AG04450 (cell line): ENCODE measurements around the gene SH2D6. TPM values are rescaled to one million over a fixed set of nuclear protein-coding genes. Genes with fewer than 3 reads are reported as not detected.

Source experiments
- CTCF ChIA-PET: fragments of 300-600, 350-600 bp; formaldehyde crosslinking; extraction: SDS; loops from one replicate; lab custom pipeline; 2022; ENCODE audit warnings: antibody characterized with exemption, inconsistent platforms; lab: Charles Lee
- POLR2A ChIA-PET: fragments of 350-600 bp; formaldehyde crosslinking; extraction: SDS; loops from one replicate; lab custom pipeline; 2021; ENCODE audit warnings: antibody characterized with exemption, inconsistent platforms; lab: Yijun Ruan, JAX
- DNase-seq: peaks from one replicate; pipeline ENCODE4 v3.0.0-alpha.2; 2011; ENCODE audit warnings: low read depth, low spot score
- H3K27ac ChIP-seq: one replicate; pipeline ENCODE4 v1.5.1; 2012; ENCODE audit warnings: low read depth, low read length, control low read depth
- H3K27me3 ChIP-seq: one replicate; pipeline ENCODE4 v1.6.0; 2012; ENCODE audit warnings: low read length; ENCODE audit not compliant: control insufficient read depth, insufficient read depth
- H3K4me3 ChIP-seq: 2 replicates; pipeline ENCODE4 v1.5.1; 2011; ENCODE audit warnings: mild to moderate bottlenecking, low read depth, low read length, control low read depth
- H3K9me3 ChIP-seq: 2 replicates; pipeline ENCODE4 v1.5.1; 2012; ENCODE audit warnings: low read length; ENCODE audit not compliant: control insufficient read depth, insufficient read depth
- CTCF ChIP-seq: IDR thresholded peaks from 2 replicates; pipeline ENCODE4 v1.5.1; 2011; ENCODE audit warnings: low read depth, low read length, control low read depth, inconsistent platforms
- polyA plus RNA-seq: library from polyadenylated mRNA; depleted of rRNA; stranded (reverse); fragments of >200 nt; gene quantifications from 2 replicates; pipeline ENCODE4 v1.2.3, GENCODE V29; 2011

Gene SH2D6
- polyA plus RNA-seq, 1 experiment: 0.10 TPM

- DNase-seq: no peak
- Histone ChIP-seq H3K9me3 (peaks cover 3% of the 10 kb centered on the region; the same call in 1 of the 2 replicates), H3K4me3 (no peak overlapping the region), H3K27ac (no peak overlapping the region), H3K27me3 (no peaks in the 10 kb centered on the region)
- POLR2A ChIA-PET: interaction anchor here (0.7 to 1.5 kb wide), 2 partner anchors 23 to 124 kb away, joined by 7 read pairs; partner anchors contain the start of gene MAT2A
- TF ChIP-seq CTCF: no peak
- CTCF ChIA-PET: interaction anchor here (1.2 to 2.1 kb wide), 2 partner anchors 137 to 146 kb away, joined by 3 to 9 read pairs; partner anchors contain the start of gene GGCX
Observed at GRCh38 chr2:85414761-85415553, 3.6 kb upstream of the SH2D6 start.

- CTCF ChIA-PET: interaction anchor here (0.6 to 1.0 kb wide), 2 partner anchors 123 to 136 kb away, joined by 3 read pairs; partner anchors contain the start of gene MAT2A
- POLR2A ChIA-PET: no interaction called here
Observed at GRCh38 chr2:85415980-85416650, 2.4 kb upstream of the SH2D6 start.

GRCh38 chr2:85419009-85419675, 628 bp downstream of the SH2D6 start:
- ChIA-PET POLR2A (interaction anchor here (0.5 to 6.1 kb wide), 10 partner anchors 14 to 212 kb away, joined by 3 to 115 read pairs (median 6); partner anchors contain the start of genes C2orf68, ELMOD3, MAT2A and RETSAT), CTCF (interaction anchor here (1.0 to 6.0 kb wide), 6 partner anchors 118 to 218 kb away, joined by 5 to 124 read pairs (median 11); partner anchors contain the start of gene MAT2A)
- no peak for DNase-seq
- peaks cover 3% of the 10 kb centered on the region; the same call in 1 of the 2 replicates for H3K9me3 ChIP-seq
- no peak for TF ChIP-seq CTCF
- peak overlapping the region; percentile 78 for H3K4me3 ChIP-seq
- H3K27me3 ChIP-seq: no peaks in the 10 kb centered on the region
- peak overlapping the region; percentile 83 for H3K27ac ChIP-seq

More at GRCh38 chr2:85415980-85416650, 2.4 kb upstream of the SH2D6 start:
- no peak for TF ChIP-seq CTCF
- DNase-seq: no peak
- no peak overlapping the region for H3K27ac ChIP-seq
- H3K27me3 ChIP-seq: no peaks in the 10 kb centered on the region
- peaks cover 3% of the 10 kb centered on the region; the same call in 1 of the 2 replicates for H3K9me3 ChIP-seq
- H3K4me3 ChIP-seq: no peak overlapping the region

GRCh38 chr2:85420536-85421259, 2.2 kb downstream of the SH2D6 start:
- H3K4me3 ChIP-seq: no peak overlapping the region; the same call in 1 of the 2 replicates

More at GRCh38 chr2:85420536-85421259, 2.2 kb downstream of the SH2D6 start:
- no peak for DNase-seq
- ChIA-PET CTCF (interaction anchor here (0.6 to 6.0 kb wide), 17 partner anchors 9 to 217 kb away, joined by 3 to 124 read pairs (median 4); partner anchors contain the start of gene MAT2A), POLR2A (interaction anchor here (1.0 to 6.1 kb wide), 9 partner anchors 13 to 195 kb away, joined by 3 to 115 read pairs (median 6); partner anchors contain the start of genes MAT2A and USP39)
- Histone ChIP-seq H3K9me3 (peaks cover 3% of the 10 kb centered on the region; the same call in 1 of the 2 replicates), H3K27ac (peak overlapping the region; percentile 83), H3K27me3 (no peaks in the 10 kb centered on the region)
- TF ChIP-seq CTCF: peak; percentile 97
